NCI-H2227 treated with DMSO at 0.1 percent for 48 hours (cell line): ENCODE measurements around the gene ELP5.

ENCODE experiments used
- DNase-seq: peaks from one replicate; lab custom pipeline; 2025; lab: John Stamatoyannopoulos, UW

Gene ELP5

DNA sequence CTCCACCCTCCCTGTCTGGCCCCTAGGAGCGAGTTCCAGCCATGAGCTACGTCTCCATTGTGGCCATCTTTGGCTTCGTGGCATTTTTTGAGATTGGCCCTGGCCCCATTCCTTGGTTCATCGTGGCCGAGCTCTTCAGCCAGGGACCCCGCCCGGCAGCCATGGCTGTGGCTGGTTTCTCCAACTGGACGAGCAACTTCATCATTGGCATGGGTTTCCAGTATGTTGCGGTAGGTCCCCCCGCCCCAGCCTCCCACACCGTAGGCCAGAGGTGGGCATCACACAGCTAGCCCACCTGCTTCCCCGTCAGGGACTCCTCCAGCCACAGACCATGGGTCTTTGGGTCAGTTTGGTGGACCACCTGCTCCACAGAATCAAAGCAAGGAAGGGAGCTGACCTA lies 33.7 kb downstream of the ELP5 start:
- DNase-seq: no peak

DNA sequence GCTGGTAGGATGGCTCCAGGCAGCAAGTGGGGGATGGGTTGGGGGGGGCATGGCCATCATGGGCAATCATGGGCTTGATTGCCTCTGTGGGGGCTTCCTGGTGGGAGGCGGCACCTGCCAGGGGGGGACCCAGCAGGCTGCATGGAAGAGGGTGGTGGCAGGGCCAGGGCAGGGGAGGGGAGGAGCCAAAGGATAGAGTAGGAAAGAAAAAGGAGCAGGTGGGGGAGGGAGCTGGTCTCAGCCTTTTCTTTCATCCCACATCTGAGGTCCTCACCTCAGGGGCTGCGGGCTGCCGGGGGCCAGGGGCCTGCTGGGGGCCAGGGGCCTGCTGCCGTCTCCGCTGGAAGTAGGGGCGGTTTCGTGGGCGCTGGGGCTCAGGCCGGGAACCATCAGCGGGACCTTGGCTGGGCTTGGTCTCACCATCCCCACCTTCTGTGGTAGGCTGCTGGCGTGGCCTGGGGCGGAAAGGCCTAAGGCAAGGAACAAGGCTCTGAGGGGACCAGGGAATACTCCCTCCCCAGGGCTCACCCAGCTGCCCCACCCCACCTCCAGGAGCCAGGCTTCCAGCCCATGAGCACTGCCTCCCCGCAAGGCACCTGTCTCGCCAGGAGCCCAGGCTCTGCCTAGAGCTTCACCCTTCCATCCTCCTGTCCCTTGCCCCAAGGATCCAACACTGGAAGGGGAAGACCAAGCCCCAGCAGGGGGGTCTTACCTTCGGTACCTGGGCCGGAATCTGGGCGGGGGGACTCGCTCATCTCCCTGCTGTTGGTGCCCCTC lies 37.4 kb downstream of the ELP5 start:
- DNase-seq: no peak

DNA sequence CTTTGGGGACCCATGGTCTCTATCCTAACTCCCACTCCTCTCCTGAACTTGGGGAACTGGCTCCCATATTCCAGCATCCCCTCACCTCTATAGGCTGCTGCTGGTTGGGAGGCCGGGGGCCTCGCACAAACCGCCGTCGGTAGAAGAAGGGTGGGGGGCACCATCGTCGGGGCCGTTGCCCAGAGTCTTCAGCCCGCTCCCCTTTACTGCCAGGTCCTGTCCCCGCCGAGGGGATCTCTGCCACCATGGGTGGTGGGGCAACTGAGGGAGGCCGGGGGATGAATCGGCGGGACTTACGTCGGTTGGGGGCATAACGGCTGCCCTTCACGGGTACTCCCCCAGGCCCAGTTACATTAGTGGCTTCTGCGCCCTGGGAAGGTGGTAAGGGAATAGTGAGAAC lies 38.2 kb downstream of the ELP5 start:
- no peak for DNase-seq

DNA sequence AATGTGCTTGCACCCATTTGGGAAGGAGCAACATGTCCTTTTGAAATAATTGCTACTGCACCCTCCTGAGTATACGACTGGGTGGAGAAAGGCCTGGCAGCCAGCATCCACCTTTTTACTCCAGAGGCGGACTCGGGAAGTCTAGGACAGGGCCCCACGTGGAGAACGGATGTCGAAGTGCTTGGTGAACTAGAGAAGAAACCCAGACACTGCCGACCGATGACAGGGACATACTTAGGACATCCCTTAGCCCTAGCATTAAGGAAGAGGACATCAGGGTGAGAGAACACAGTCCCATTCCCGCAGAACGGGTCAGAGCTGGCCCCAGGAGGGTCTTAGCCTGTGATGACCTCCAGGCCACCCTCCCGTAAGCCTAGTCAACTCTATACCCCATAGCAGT lies 38.7 kb downstream of the ELP5 start:
- no peak for DNase-seq

DNA sequence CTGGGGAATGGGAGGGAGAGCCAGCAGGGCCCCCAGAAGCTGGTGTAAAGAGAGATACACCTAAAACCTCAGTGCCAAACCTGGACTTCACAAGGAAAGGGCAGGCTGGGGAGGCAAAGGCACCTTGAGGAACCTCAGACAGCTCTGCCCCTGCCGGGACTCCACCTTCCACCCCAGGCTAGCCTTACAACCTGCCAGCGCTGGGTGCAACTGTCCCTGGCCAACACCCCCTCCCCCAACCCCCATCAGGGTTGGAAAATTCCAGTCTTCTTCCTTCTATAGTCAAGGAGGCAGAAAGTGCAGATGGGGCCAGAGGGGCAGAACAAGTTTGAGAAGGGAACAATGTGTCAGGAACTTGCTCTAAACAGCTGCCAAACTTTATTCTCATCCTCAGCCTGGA lies 40.2 kb downstream of the ELP5 start:
- no peak for DNase-seq

DNA sequence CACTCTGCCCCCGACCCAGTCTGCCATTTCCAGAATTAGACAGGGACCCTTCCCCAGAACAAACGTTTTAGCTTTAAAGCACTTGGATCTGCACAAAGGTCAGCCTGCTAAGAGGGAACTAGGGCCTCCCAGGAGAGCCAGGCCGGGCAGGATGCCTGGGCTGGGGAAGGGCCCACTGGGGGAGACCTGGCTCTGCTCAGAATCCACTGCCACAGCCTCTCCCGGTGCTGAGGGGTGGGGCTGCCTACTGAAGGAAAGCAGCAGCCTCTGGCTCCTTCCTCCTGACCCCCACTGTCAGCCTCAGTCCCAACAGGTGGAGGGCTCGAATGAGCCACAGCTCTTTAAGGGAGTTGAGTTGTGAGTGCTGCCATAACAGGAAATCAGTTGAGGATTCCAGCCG lies 40.7 kb downstream of the ELP5 start:
- DNase-seq: no peak

DNA sequence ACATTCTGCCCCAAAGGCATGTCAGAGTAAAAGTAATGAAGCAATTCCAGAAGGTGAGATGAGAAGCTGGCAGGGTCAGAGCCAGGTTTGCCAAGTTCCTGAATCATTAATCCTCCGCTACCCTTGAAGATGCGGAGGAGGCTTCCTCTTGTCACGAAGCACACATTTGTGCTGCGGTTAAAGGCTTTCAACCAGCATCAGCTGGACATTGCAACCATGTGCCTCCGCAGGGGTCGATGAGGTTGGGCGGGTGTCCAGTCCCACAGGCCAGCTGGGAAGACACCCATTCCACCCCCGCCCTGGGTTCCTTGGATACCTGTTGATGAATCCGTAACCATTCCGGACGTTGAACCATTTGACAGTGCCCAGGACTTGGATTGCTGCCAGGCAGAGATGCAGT lies 41.1 kb downstream of the ELP5 start:
- no peak for DNase-seq

DNA sequence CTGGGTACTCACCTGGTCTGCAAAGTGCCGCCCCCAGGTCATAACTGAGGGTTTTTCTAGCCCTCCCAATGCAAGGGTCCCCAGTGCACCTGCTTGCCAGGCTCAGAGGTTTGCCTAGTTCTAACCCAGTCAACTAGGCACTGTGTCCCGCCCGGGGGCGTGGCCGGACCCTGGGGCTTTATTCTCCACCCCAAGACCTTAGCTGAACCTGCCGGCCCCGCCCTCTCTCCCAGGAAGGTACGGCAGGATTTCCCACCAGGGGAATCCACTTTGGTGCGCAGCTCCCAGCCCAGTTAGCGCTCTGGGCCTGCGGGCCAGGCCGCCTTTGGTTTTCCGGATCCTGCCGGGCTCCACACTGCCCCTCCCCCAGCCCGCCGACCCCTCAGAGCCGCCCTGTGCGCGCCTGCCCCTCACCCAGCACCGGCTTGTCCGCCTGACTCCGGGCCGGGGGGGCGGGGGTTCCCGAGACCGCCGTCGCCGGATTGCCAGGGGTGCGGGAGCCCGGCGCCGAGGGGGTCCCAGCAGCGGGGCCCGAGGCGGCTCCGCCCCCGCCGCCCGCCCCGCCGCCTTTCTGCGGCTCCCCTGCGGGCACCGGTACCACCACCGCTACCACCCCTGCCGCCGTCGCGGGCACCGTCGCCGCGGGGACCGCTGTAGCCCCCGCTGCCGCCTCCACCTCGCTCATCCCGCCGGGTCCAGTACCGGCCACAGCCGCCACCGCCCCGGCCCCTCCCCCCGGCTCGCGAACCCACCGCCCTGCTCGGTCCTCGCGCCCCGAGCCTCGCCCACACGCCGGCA lies 42.0 kb downstream of the ELP5 start:
- DNase-seq: no peak

DNA sequence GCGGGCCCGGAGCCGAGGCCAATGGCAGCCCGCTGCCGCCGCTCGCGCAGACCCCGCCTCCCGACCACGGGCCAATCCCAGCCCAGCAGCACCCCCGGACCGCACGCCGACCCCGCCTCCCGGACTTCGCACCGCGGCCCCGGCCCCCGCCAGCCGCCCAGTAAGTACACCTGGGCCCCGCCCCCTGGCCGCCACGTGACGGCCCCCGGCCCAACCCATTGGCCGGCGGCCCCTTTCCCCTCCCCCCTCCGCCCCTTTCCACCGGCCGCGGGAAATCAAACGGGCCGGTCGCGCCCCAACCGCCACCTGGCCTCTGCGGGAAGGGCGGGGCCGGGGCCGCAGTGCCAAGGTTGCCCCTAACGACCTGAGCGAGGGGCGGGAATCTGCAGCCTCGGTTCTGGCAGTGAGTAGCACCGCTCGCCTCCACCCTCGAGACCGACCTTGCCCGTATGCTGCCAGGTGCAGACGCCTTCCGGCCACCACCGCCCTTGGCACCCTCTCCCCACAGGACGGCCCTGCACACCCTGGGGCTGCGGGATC lies 42.7 kb downstream of the ELP5 start, which contains the start of gene YBX2:
Gene YBX2 (minus strand): TSS at position 26 of the 540 bp plus-strand sequence. CDS start 139 bp downstream, outside the sequence.
- DNase-seq: peak; percentile 92

DNA sequence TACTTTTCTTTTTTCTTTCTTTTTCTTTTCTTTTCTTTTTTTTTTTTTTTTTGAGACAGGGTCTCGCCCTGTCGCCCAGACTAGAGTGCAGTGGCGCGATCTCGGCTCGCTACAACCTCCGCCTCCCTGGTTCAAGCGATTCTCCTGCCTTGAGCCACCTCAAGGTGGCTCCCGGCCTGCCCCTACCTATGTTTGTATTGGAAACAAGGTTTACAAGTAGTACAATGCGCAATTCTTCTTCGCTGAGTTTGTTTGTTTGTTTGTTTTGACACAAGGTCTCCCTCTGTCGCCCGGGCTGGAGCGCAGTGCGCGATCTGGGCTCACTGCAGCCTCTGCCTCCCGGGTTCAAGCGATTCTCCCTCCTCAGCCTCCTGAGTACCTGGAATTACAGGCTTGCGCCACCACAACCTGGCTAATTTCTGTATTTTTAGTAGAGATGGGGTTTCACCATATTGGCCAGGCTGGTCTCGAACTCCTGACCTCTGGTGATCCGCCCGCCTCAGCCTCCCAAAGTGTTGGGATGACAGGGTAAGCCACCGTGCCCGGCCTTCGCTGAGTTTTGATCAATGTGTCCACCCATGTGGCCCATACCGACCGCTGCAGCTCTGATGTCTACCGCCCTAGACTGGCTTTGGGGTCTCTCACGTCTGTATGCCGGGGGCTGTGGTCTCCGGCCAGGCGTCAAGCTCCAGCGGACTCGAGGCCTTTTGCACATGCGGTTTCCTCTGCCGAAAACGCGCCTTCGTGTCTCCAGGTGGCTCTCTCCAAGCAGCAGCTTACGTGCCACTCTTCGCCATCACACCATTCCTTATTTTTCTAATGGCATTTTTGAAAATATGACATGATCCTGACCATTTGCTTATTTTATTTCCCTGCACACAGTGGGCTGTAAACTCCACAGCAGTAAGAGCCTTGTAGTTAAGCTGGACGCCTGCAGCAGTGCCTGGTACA lies 43.5 kb downstream of the ELP5 start:
- no peak for DNase-seq

DNA sequence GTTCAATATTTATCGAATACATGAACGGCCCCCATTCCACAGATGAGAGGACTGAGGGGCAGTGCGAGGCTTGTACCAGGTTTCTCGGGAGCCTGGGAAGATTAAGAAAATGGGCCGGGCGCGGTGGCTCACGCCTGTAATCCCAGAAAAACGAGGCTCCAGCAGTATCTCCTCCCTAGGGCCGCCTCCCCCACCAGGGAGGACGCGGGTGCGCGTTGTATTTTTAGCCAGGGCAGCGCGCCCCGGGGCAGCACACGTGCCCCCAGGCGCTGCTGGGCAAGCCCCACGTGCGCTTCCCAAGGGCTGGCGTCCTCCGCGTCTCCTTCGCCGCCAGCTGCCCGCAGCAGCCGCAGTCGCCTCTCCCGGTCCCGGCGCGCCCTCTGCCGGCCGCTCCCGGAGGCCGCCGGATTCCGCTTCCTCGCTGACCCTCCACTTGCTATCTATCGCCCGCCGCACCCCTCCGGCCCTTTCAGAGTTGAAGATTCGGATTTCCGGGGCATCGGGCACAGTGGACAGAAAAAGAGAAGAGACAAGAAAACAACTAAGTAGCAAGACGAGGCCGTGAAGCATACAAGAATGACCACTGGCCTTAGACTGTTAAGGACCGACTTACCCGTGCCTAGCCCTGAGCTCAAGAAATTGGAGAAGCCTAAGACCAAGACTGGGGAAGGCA lies 44.3 kb downstream of the ELP5 start:
- DNase-seq: peak; percentile 49

DNA sequence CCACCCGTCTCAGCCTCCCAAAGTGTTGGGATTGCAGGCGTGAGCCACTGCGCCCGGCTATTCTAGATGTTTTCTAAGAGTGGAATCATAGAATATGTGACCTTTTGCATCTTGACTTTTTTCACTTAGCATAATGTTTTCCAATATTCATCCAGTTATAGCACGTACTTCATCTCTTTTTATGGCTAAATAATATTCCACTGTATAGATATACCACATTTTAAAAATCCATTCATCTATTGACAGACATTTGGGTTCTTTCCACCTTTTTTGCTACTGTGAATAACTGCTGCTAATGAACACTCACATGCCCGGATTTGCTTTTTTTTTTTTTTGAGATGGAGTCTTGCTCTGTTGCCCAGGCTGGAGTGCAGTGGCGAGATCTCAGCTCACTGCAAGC lies 52.2 kb downstream of the ELP5 start:
- no peak for DNase-seq

DNA sequence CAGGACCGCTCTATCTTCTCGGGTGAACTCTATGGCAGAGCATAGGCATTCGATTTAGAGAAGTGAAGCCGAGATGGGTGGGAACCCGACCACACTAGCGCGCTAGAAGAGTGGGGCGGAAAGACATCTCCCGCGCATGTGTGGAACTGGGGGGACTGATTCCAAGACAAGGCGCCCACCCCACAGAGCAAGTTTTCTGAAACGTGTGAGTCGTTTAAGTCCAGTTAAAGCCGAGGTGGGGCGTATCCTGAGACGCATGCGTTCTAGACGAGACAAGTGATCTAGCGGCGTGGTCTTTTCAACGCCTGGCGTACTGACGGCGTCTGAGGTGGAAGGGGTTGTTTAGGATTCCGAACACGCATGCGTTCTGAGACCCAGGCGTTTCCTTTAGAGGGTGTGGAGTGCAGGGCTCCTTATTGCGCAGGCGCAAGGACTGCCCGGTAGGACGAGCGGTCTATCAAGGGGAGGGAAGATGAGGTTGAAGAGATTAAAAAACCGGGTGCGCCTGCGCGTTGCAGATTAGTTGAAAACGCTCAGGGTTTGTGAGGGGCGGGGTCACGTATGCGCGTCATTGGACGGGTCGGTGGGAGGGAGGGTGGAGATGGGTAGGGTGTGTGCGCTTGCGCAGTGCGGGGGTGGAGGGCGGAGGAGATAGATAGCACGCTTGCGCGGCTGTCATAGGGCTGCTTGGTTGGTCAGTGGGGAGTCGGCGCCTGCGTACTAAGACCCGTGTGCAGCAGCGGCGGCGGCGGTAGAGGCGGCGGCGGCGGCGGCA lies 55.1 kb downstream of the ELP5 start, which contains the start of gene EIF5A:
Gene EIF5A (plus strand): TSS at position 718 of the 775 bp plus-strand sequence. CDS start 2,008 bp downstream, outside the sequence.
- peak; percentile 99 for DNase-seq

DNA sequence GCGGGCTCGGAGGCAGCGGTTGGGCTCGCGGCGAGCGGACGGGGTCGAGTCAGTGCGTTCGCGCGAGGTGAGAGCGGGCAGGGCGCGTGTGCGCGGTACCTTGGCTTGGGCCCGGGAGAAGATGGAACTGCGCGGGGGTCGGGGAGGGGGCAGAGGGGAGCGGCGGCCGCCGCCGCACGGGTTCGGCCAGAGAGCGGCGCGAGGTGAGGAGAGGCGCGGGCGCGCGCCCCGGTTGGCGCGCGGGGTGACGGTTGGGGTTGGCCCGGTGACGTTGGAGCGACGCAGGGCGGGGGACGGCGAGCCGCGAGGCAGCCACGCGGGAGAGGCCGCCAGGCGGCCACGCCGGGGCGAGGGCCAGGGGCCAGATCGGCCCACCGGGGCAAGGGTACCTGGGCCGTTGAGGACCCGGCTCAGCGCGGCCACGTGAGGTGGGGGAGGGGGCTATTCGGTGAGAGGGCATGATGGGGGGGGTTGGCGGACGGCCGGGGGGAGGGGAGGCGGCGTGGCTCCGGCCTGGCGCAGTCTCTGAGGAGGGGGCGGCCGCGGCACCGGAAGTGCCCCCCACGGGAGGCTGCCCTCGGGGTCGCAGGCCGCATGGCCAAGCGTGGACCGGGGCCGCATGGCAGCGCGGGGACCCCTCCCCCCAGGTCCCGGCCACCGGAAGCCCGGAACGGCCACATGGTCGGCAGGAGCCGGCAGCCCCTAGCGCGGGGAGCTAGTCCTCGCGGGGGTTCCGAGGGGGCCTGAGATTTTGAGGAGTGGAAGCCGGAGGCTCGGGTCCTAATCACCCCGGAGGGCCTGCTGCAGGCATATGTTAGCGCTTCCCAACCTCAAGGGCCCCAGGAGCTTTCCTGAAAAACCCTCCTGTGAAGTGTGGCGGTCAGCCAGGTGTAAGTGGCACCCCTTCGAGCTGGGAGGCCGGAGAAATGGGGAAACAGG lies 55.9 kb downstream of the ELP5 start:
- DNase-seq: no peak

DNA sequence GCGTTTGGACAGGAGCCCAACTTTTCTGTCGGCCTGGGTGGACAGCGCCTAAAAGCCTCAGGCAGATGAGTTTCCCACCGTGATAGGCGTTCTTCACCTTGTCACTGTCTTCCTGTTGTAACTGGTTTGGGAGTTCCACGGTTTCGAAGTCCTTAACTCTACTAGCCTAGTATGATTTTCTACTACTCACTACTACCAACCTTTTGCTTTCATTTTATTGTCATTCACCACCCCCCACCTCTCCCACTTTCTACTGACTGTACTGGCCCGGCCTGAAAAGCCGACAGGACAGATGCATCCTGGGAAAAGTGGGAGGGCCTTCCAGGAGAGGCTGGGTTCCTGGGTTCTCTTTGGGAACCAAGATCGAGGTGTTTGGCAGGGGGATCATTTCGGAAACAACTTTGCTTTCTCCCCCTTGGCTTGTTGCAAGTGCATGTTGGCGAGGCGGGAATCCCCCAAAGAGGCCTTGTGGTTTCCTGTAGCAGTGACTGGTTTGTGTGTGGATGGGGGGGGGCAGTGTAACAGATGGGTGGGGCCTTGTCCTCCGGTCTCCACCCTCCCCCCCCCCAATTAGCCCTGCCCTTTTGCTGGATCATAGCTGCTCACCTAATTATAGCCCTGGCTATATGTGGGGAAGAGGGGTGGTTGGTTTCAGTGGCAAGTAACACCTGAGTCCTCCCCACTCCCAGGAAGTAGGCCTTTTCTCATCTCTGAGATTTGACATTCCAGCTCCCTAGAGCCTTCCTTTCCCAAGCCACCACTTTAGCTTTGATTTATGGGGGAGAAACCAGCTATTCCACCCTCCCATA lies 56.8 kb downstream of the ELP5 start:
- DNase-seq: peak; percentile 75
